Measurements from ENCODE around the gene SNX27. TPM values are rescaled to one million over a fixed set of nuclear protein-coding genes. Genes with fewer than 3 reads are reported as not detected.

Gene SNX27
- total and polyA plus RNA-seq, 4 donors: 4.3 to 19.7 (median 10.5) TPM

- TF ChIP-seq HNF4G (IDR thresholded peaks at IDR 0.05): no peak
- TF ChIP-seq REST (IDR thresholded peaks at IDR 0.05): no peak
- TF ChIP-seq MAX (IDR thresholded peaks at IDR 0.05): no peak
- no peak for TF ChIP-seq HNF4A (conservative IDR thresholded peaks at IDR 0.05)
- no peak for TF ChIP-seq ZBTB33 (IDR thresholded peaks at IDR 0.05)
- no peak for TF ChIP-seq ATF3 (IDR thresholded peaks at IDR 0.05)
- no peak for TF ChIP-seq YY1 (IDR thresholded peaks at IDR 0.05)
- no peak for TF ChIP-seq NR2F2 (IDR thresholded peaks at IDR 0.05)
- TF ChIP-seq RAD21 (IDR thresholded peaks at IDR 0.05): no peak
- no peak for TF ChIP-seq GABPA (IDR thresholded peaks at IDR 0.05 in 1 of 2, conservative IDR thresholded peaks at IDR 0.05 in 1 of 2)
- TF ChIP-seq JUND (IDR thresholded peaks at IDR 0.05): no peak
- no peak for TF ChIP-seq TAF1 (conservative IDR thresholded peaks at IDR 0.05)
- no peak for TF ChIP-seq RXRA (IDR thresholded peaks at IDR 0.05)
- no peak for TF ChIP-seq FOXA2 (IDR thresholded peaks at IDR 0.05)
- Histone ChIP-seq H3K27ac (ENCODE audit: low read depth in 1 of 2, low read length in 2 of 2) (no peak overlapping the region), H3K9ac (ENCODE audit: low read depth in 1 of 2, low read length in 2 of 2) (no peak overlapping the region), H3K9me3 (ENCODE audit: control insufficient read depth in 4 of 4, low read length in 3 of 4) (no peaks in the 10 kb centered on the region), H3K4me1 (ENCODE audit: control insufficient read depth in 4 of 4, insufficient read depth in 4 of 4, low read length in 3 of 4) (peaks cover 0 to 3% (median under 1%) of the 10 kb centered on the region in 4 donors), H3K36me3 (ENCODE audit: control insufficient read depth in 4 of 4, insufficient read depth in 3 of 4, low read depth in 1 of 4, low read length in 3 of 4) (peaks cover 2 to 20% (median 11%) of the 10 kb centered on the region in 4 donors), H3K4me3 (ENCODE audit: low read depth in 1 of 3, low read length in 3 of 3) (no peak overlapping the region), H3K27me3 (ENCODE audit: control insufficient read depth in 4 of 4, insufficient read depth in 4 of 4, low read length in 3 of 4) (no peaks in the 10 kb centered on the region)
- WGBS: 91% methylated on average over 3 of the region's 3 CpGs
- DNase-seq (ENCODE audit: low spot score): no peak
Measured at GRCh38 chr1:151692226-151692625, 80.4 kb downstream of the SNX27 start.

GRCh38 chr1:151693057-151693651 is 81.3 kb downstream of the SNX27 start:
- peaks cover 4 to 25% (median 11%) of the 10 kb centered on the region in 4 donors for H3K36me3 ChIP-seq (ENCODE audit: control insufficient read depth in 4 of 4, insufficient read depth in 3 of 4, low read depth in 1 of 4, low read length in 3 of 4)
- WGBS: 79% methylated on average over 4 of the region's 4 CpGs
- TF ChIP-seq RAD21 (IDR thresholded peaks at IDR 0.05) (peak; percentile 81 to 88), CTCF (IDR thresholded peaks at IDR 0.05; ENCODE audit: low read depth, low read length, missing input control) (peak; percentile 51), FOXA1 (IDR thresholded peaks at IDR 0.05) (no peak)
- no peak overlapping the region for H3K27ac ChIP-seq (ENCODE audit: low read depth in 1 of 2, low read length in 2 of 2)
- H3K9ac ChIP-seq (ENCODE audit: low read depth in 1 of 2, low read length in 2 of 2): no peak overlapping the region
- H3K4me3 ChIP-seq (ENCODE audit: low read depth in 1 of 3, low read length in 3 of 3): no peak overlapping the region
- no peaks in the 10 kb centered on the region for H3K9me3 ChIP-seq (ENCODE audit: control insufficient read depth in 4 of 4, low read length in 3 of 4)
- DNase-seq (ENCODE audit: low spot score): no peak
- no peaks in the 10 kb centered on the region for H3K27me3 ChIP-seq (ENCODE audit: control insufficient read depth in 4 of 4, insufficient read depth in 4 of 4, low read length in 3 of 4)
- H3K4me1 ChIP-seq (ENCODE audit: control insufficient read depth in 4 of 4, insufficient read depth in 4 of 4, low read length in 3 of 4): no peaks in the 10 kb centered on the region
